ENCODE data around the gene GLMP.

GRCh38 chr1:156283521-156283920, 12.0 kb downstream of the GLMP start:
- TF ChIP-seq CEBPB (IDR thresholded peaks at IDR 0.05): no peak
- no peak for TF ChIP-seq MAX (IDR thresholded peaks at IDR 0.05)
- no peak for TF ChIP-seq REST (IDR thresholded peaks at IDR 0.05; ENCODE audit: low read depth)
- TF ChIP-seq TAF1 (IDR thresholded peaks at IDR 0.05; ENCODE audit: low read depth): no peak

Data from Ishikawa (cell line).